SK-N-SH treated with all-trans-retinoic acid at 6 μM for 48 hours (cell line): ENCODE results near the gene APOL2.

Experiments used
- ATAC-seq: fragments of 200-7000 bp; cut with Tn5 transposase; 3 replicates; pipeline ENCODE4 v1.9.1; 2020; ENCODE audit warnings: mild to moderate bottlenecking, moderate library complexity
- CREB5 ChIP-seq: fragments of 250-450 bp; sonication (Bioruptor Pico); IDR thresholded peaks from 2 replicates; pipeline ENCODE4 v1.5.1; 2020; ENCODE audit warnings: low read depth, mild to moderate bottlenecking, moderate library complexity
- CSRNP3 ChIP-seq: fragments of 250-450 bp; sonication (Bioruptor Pico); IDR thresholded peaks from 2 replicates; pipeline ENCODE4 v1.5.1; 2021; ENCODE audit warnings: mild to moderate bottlenecking, moderate library complexity
- ISL1 ChIP-seq: fragments of 250-450 bp; sonication (Bioruptor Pico); IDR thresholded peaks from 2 replicates; pipeline ENCODE4 v2.1.2; 2022; ENCODE audit warnings: mild to moderate bottlenecking, moderate library complexity
- PATZ1 ChIP-seq: fragments of 250-450 bp; sonication (Bioruptor Pico); IDR thresholded peaks from 2 replicates; pipeline ENCODE4 v1.8.0; 2020; ENCODE audit warnings: mild to moderate bottlenecking, moderate library complexity, borderline replicate concordance
- RARB ChIP-seq: fragments of 250-450 bp; sonication (Bioruptor Pico); IDR thresholded peaks from 2 replicates; pipeline ENCODE4 v1.8.0; 2021; ENCODE audit warnings: mild to moderate bottlenecking, moderate library complexity
- ZC3H10 ChIP-seq: fragments of 250-450 bp; sonication (Bioruptor Pico); IDR thresholded peaks from 2 replicates; pipeline ENCODE4 v1.5.1; 2021; ENCODE audit warnings: mild to moderate bottlenecking, moderate library complexity
- ZNF565 ChIP-seq: fragments of 450-650 bp; formaldehyde crosslinking; conservative IDR thresholded peaks from 2 replicates; pipeline ENCODE4 v1.5.0; 2020; ENCODE audit warnings: low read depth, mild to moderate bottlenecking, moderate library complexity

Gene APOL2

GRCh38 chr22:36180038-36180880, 59.1 kb downstream of the APOL2 start (continued):
- TF ChIP-seq CSRNP3 (CRISPR knock-in tag), result no peak
- no peak for TF ChIP-seq ZC3H10
- TF ChIP-seq CREB5, result no peak
- no peak for TF ChIP-seq RARB
- TF ChIP-seq ZNF565 (CRISPR knock-in tag), result no peak

DNA sequence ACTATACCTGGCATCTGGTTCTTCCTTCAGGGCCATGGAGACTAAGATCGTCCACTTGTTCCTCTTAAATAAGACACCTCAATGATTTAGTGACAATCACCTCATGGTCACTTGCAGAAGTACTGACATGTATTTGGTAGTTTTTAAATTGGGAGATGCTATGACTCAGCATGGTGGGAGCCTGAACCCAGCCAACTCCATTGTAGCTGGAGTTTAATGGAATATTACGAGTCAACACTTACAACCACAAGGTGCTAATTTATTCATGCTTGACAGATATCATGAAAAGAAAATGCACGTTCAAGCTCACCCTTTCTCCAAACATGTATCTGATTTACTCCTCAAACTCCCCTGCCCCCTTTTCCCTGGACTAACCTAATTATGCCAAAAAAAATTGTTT, 62.2 kb downstream of the APOL2 start:
- no peak for ATAC-seq
- TF ChIP-seq ISL1 (CRISPR knock-in tag) (no peak), PATZ1 (no peak)
